ENCODE results near the gene TCF3.

TCF3 gene

DNA sequence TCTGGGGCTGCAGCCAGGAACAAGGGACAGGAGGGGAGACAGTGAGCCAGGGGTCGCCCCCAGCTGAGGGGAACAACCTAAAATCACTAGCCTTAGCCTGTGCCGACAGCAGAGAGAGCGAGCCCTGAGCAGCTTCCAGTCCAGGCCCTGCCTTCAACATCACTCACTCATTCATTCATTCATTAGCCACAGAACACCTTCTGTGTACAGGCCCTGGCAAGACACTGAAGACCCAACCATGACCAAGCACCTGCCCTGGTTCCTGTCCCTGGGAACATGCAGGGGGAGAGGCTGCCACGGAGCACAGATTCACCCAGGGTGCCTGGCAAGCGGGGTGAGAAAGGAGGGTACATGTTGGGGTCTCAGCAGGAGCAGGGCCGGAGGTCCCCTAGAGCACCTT lies 89.2 kb downstream of the TCF3 start:
- H3K4me3 ChIP-seq (ENCODE audit: low read length, poor library complexity, severe bottlenecking), result no peak overlapping the region
- H4K20me1 ChIP-seq (ENCODE audit: insufficient read depth, low read length, poor library complexity, severe bottlenecking), result peaks cover 12% of the 10 kb centered on the region
- H3K79me2 ChIP-seq (ENCODE audit: insufficient read depth, low read length), result peaks cover 40% of the 10 kb centered on the region

DNA sequence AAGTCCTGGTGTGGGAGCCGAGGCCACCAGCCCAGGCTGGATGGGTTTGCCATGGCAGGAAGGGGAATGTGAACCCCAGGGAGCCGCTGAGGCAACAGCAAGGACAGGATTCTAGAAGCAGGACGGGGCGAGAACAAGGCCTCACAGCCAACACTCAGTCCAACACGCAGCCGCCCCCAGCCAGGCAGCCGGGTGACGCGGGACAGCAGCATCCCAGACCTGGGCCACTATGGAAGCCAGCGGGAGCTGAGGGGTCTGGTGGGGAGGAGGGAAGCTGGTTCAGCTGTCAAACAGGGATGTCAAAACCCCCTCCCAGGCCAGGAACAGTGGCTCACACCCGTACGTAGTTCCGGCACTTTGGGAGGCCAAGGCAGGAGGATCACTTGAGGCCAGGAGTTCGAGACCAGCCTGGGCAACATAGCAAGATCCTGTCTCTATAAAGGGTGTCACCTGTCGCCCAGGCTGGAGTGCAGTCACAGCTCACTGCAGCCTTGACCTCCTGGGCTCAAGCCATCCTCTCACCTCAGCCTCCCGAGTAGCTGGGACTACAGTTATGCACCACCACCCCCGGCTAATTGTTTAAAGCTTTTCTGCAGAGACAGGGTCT lies 91.1 kb downstream of the TCF3 start:
- H3F3A ChIP-seq (ENCODE audit: low read depth), result no peaks in the 10 kb centered on the region
- no peaks in the 10 kb centered on the region for H3K27me3 ChIP-seq (ENCODE audit: insufficient read depth, low read length, poor library complexity, severe bottlenecking)
- H3K9me3 ChIP-seq (ENCODE audit: insufficient read depth, low read depth, low read length), result no peaks in the 10 kb centered on the region
- H3K79me2 ChIP-seq (ENCODE audit: insufficient read depth, low read length), result peaks cover 31% of the 10 kb centered on the region
- no peak overlapping the region for H3K4me2 ChIP-seq (ENCODE audit: low read depth, low read length, poor library complexity, severe bottlenecking)
- no peak overlapping the region for H3K9ac ChIP-seq (ENCODE audit: low read depth, low read length, poor library complexity, severe bottlenecking)
- peaks cover 12% of the 10 kb centered on the region for H4K20me1 ChIP-seq (ENCODE audit: insufficient read depth, low read length, poor library complexity, severe bottlenecking)
- H3K4me1 ChIP-seq (ENCODE audit: insufficient read depth, low read length, poor library complexity, severe bottlenecking), result peaks cover 5% of the 10 kb centered on the region
- no peak overlapping the region for H3K4me3 ChIP-seq (ENCODE audit: low read length, poor library complexity, severe bottlenecking)
- TF ChIP-seq, protein P1, sequence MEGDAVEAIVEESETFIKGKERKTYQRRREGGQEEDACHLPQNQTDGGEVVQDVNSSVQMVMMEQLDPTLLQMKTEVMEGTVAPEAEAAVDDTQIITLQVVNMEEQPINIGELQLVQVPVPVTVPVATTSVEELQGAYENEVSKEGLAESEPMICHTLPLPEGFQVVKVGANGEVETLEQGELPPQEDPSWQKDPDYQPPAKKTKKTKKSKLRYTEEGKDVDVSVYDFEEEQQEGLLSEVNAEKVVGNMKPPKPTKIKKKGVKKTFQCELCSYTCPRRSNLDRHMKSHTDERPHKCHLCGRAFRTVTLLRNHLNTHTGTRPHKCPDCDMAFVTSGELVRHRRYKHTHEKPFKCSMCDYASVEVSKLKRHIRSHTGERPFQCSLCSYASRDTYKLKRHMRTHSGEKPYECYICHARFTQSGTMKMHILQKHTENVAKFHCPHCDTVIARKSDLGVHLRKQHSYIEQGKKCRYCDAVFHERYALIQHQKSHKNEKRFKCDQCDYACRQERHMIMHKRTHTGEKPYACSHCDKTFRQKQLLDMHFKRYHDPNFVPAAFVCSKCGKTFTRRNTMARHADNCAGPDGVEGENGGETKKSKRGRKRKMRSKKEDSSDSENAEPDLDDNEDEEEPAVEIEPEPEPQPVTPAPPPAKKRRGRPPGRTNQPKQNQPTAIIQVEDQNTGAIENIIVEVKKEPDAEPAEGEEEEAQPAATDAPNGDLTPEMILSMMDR (conservative IDR thresholded peaks at IDR 0.05; ENCODE audit: low read length), result no peak
- no peak for TF ChIP-seq EZH2phosphoT487 (IDR thresholded peaks at IDR 0.05; ENCODE audit: borderline replicate concordance)
- H3K36me3 ChIP-seq (ENCODE audit: insufficient read depth, low read length), result no peaks in the 10 kb centered on the region
- H2AFZ ChIP-seq (ENCODE audit: low read length), result no peak overlapping the region
- H3K9me2 ChIP-seq (replicated peaks; ENCODE audit: low read depth, low read length), result no peaks in the 10 kb centered on the region

More for the DNA sequence above, 89.2 kb downstream of the TCF3 start:
- peaks cover 5% of the 10 kb centered on the region for H3K4me1 ChIP-seq (ENCODE audit: insufficient read depth, low read length, poor library complexity, severe bottlenecking)
- no peak overlapping the region for H3K9ac ChIP-seq (ENCODE audit: low read depth, low read length, poor library complexity, severe bottlenecking)
- no peak overlapping the region for H2AFZ ChIP-seq (ENCODE audit: low read length)
- no peaks in the 10 kb centered on the region for H3F3A ChIP-seq (ENCODE audit: low read depth)
- no peaks in the 10 kb centered on the region for H3K36me3 ChIP-seq (ENCODE audit: insufficient read depth, low read length)
- no peaks in the 10 kb centered on the region for H3K27me3 ChIP-seq (ENCODE audit: insufficient read depth, low read length, poor library complexity, severe bottlenecking)
- no peaks in the 10 kb centered on the region for H3K9me3 ChIP-seq (ENCODE audit: insufficient read depth, low read depth, low read length)
- peak overlapping the region; percentile 16 for H3K4me2 ChIP-seq (ENCODE audit: low read depth, low read length, poor library complexity, severe bottlenecking)
- TF ChIP-seq EZH2phosphoT487 (IDR thresholded peaks at IDR 0.05; ENCODE audit: borderline replicate concordance), result no peak
- TF ChIP-seq, protein P1 (conservative IDR thresholded peaks at IDR 0.05; ENCODE audit: low read length), result no peak
- no peaks in the 10 kb centered on the region for H3K9me2 ChIP-seq (replicated peaks; ENCODE audit: low read depth, low read length)

DNA sequence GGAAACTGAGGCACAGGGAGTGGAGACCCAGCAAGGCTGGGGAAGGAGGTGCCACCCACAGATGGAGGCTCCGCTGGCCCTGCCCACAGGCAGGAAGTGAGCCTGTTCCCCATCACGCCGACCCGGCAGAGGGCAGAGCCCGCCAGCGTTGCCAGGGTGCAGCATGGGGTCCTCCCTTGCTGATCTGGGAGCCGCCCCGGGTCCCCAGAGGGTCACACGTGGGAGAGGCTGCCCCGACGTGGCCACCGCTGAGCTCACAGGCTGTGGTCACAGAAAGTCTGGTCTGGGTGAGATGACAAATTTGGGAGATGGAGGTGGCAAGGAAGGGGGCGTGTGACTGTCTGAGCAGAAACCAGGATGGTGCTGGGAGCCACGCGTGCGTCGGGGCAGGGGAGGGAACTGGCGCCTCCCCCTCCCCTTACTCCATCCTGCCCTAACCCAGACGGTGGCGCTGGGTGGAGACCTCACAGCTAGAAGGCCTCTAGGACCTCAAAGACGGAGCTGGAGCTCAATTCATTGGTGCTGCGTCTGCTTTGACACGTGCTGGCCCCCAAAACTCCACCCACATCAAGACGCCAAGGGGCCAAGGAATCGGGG lies 92.0 kb downstream of the TCF3 start:
- no peaks in the 10 kb centered on the region for H3K27me3 ChIP-seq (ENCODE audit: insufficient read depth, low read length, poor library complexity, severe bottlenecking)
- H3K9ac ChIP-seq (ENCODE audit: low read depth, low read length, poor library complexity, severe bottlenecking), result no peak overlapping the region
- H4K20me1 ChIP-seq (ENCODE audit: insufficient read depth, low read length, poor library complexity, severe bottlenecking), result peaks cover 10% of the 10 kb centered on the region
- no peaks in the 10 kb centered on the region for H3K9me3 ChIP-seq (ENCODE audit: insufficient read depth, low read depth, low read length)
- no peak for TF ChIP-seq EZH2phosphoT487 (IDR thresholded peaks at IDR 0.05; ENCODE audit: borderline replicate concordance)
- TF ChIP-seq, protein P1 (conservative IDR thresholded peaks at IDR 0.05; ENCODE audit: low read length), result no peak
- no peaks in the 10 kb centered on the region for H3K36me3 ChIP-seq (ENCODE audit: insufficient read depth, low read length)
- H3K4me3 ChIP-seq (ENCODE audit: low read length, poor library complexity, severe bottlenecking), result no peak overlapping the region
- H3F3A ChIP-seq (ENCODE audit: low read depth), result no peaks in the 10 kb centered on the region
- H3K9me2 ChIP-seq (replicated peaks; ENCODE audit: low read depth, low read length), result no peaks in the 10 kb centered on the region
- no peak overlapping the region for H3K4me2 ChIP-seq (ENCODE audit: low read depth, low read length, poor library complexity, severe bottlenecking)
- H3K4me1 ChIP-seq (ENCODE audit: insufficient read depth, low read length, poor library complexity, severe bottlenecking), result peaks cover 5% of the 10 kb centered on the region
- H3K79me2 ChIP-seq (ENCODE audit: insufficient read depth, low read length), result peaks cover 21% of the 10 kb centered on the region
- H2AFZ ChIP-seq (ENCODE audit: low read length), result no peak overlapping the region
